ENCODE measurements around the gene NUDT19.

- TF ChIP-seq EZH2 (IDR thresholded peaks at IDR 0.05; ENCODE audit: low read depth) (no peak), CTCF (conservative IDR thresholded peaks at IDR 0.05) (no peak)
Measured at GRCh38 chr19:32676186-32676894, 15.3 kb upstream of the NUDT19 start.
